ENCODE data around the gene SCARB1.

Gene SCARB1

DNA sequence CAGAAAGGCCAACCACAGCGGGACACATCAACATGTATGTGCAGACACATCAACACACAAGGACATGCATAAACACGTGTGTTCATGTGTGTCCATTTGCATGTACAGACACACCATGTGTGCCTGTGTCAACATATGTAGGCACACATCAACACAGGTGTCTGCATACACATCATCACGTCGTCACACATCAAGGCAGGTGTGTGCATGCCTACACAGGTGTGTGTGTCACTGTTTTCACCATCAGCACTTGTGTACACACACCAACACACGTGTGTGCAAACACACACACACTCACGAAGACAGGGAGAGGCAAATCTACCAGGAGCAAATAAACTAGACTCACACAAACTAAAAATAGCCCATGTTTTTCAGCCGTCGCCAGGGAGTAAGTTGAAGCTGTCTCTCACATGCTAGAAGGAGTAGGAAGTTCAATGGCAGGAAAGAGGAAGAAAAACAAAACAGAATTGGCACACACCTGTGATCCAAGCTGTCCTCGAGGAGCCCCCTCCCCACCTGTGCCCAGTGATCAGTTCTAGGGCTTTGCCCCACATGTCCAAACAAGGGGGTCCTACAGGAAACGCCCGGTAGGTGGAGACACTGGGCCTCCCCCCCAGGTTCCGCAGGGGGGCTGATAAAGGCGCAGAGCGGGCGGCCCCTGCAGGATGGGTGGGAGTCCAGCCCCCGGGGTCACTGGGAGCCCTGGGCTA lies 7.4 kb downstream of the SCARB1 start:
- Histone ChIP-seq H3K27me3 (replicated peaks; ENCODE audit: control insufficient read depth, insufficient read depth, low read length) (no peaks in the 10 kb centered on the region), H3K4me3 (replicated peaks; ENCODE audit: low read depth, low read length) (no peak overlapping the region), H3K36me3 (ENCODE audit: control insufficient read depth, insufficient read depth, low read length) (peaks cover 28% of the 10 kb centered on the region)
- no peak for DNase-seq (ENCODE audit: extremely low read depth, insufficient read length)
- TF ChIP-seq, protein P1, sequence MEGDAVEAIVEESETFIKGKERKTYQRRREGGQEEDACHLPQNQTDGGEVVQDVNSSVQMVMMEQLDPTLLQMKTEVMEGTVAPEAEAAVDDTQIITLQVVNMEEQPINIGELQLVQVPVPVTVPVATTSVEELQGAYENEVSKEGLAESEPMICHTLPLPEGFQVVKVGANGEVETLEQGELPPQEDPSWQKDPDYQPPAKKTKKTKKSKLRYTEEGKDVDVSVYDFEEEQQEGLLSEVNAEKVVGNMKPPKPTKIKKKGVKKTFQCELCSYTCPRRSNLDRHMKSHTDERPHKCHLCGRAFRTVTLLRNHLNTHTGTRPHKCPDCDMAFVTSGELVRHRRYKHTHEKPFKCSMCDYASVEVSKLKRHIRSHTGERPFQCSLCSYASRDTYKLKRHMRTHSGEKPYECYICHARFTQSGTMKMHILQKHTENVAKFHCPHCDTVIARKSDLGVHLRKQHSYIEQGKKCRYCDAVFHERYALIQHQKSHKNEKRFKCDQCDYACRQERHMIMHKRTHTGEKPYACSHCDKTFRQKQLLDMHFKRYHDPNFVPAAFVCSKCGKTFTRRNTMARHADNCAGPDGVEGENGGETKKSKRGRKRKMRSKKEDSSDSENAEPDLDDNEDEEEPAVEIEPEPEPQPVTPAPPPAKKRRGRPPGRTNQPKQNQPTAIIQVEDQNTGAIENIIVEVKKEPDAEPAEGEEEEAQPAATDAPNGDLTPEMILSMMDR (IDR thresholded peaks at IDR 0.05; ENCODE audit: insufficient read depth, low read length, poor library complexity, severe bottlenecking): peak; percentile 35

DNA sequence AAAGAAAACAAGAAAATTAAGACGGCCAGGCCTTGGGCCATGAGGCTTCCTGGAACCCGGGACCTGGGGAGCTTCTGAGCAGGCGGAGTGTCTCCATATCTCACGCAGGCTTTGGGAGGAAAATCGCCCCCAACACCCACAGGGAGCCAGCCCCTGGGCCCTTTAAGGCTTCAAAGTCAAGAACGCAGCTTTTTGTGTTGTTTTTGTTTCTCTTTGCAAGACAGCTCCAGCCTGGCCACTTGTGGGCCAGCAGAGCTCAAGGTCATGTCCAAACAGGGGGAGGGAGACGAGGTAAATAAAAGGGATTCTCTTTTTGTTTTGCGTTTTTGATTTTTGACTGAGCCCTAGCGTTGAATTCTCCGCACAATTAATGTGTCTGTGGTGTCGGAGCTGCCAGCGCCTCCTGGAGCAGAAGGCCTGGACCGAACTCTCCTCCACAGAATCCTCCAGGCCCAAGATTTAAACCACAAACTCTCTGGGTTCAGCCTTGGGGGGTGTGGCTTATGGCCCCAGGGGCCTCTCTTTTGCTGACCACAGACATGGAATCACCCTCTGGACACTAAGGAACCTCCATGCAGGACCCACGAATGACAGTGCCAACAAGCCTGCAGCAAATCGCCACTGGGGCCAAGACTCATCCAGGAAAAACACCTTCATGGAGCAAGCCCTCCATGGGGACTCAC lies 8.2 kb downstream of the SCARB1 start:
- TF ChIP-seq, protein P1 (IDR thresholded peaks at IDR 0.05; ENCODE audit: insufficient read depth, low read length, poor library complexity, severe bottlenecking): no peak
- H3K27me3 ChIP-seq (replicated peaks; ENCODE audit: control insufficient read depth, insufficient read depth, low read length): no peaks in the 10 kb centered on the region
- peaks cover 28% of the 10 kb centered on the region for H3K36me3 ChIP-seq (ENCODE audit: control insufficient read depth, insufficient read depth, low read length)
- H3K4me3 ChIP-seq (replicated peaks; ENCODE audit: low read depth, low read length): no peak overlapping the region
- DNase-seq (ENCODE audit: extremely low read depth, insufficient read length): no peak

DNA sequence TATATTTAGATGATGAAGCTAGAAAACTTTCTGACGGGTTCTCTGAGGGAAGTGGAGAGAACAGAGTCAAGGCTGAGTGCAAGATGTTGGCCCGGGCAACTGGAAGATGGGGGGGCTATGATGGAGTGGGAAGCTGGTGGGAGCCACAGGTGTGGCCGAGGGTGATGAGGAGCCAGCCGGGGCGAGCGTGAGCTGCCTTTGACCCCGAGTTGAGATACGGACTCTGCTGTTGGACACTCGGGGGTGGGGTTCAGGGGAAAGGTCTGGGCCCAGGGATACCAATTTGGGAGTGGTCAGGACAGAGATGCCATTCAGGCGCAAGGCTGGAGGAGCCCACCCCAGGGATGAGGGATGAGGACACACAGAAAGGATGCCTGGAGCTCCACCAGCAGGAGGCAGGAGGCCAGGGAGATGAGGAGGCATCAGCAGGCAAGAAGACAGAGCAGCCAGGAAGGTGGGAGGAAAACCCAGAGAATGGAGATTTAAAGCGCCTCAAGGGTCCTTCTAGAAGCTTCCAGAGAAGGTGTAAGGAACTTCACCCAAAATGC lies 9.0 kb downstream of the SCARB1 start:
- H3K36me3 ChIP-seq (ENCODE audit: control insufficient read depth, insufficient read depth, low read length): peaks cover 23% of the 10 kb centered on the region

DNA sequence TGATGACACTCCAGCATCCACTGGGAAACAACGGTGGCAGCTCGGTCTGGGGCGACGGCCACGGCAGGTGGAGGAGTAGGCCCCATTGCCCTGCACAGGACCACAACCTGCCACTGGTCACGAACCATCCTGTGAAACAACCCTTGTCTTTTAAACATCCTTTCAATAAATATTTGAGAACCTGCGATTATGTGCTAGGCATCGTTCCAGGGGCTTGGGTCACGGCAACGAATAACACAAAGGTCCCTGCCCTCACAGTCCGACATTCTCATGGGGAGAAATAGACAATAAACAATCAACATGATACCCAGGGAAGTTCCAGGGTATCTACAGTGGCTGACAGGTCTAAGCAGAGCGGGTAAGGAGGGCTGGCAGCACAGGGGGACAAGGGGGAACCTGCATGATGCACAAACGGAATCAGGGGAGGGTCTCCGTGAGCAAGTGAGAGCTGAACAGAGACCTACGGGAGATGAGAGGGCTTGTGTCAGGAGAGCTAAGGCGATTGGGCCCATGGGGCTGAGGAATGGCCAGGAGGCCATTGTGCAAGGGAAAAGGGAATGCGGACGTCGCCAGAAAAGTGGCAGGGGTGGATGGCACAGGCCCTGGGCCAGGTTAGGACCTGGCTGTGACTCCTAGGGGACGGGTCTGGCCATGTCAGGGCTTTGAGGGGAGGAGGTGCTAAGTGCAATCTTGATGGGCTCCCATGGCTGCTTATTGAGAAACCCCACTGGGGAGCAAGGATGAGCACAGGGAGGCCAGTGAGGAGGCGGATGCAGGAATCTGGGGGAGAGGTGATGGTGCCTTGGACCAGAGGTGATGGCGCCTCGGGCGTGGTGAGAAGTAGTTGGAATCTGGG lies 9.7 kb downstream of the SCARB1 start:
- Histone ChIP-seq H3K36me3 (ENCODE audit: control insufficient read depth, insufficient read depth, low read length) (peaks cover 23% of the 10 kb centered on the region), H3K4me3 (replicated peaks; ENCODE audit: low read depth, low read length) (no peak overlapping the region), H3K27me3 (replicated peaks; ENCODE audit: control insufficient read depth, insufficient read depth, low read length) (no peaks in the 10 kb centered on the region)
- TF ChIP-seq, protein P1 (IDR thresholded peaks at IDR 0.05; ENCODE audit: insufficient read depth, low read length, poor library complexity, severe bottlenecking): no peak
- no peak for DNase-seq (ENCODE audit: extremely low read depth, insufficient read length)

More for the DNA sequence above, 9.0 kb downstream of the SCARB1 start:
- no peak overlapping the region for H3K4me3 ChIP-seq (replicated peaks; ENCODE audit: low read depth, low read length)
- TF ChIP-seq, protein P1 (IDR thresholded peaks at IDR 0.05; ENCODE audit: insufficient read depth, low read length, poor library complexity, severe bottlenecking): no peak
- no peak for DNase-seq (ENCODE audit: extremely low read depth, insufficient read length)
- no peaks in the 10 kb centered on the region for H3K27me3 ChIP-seq (replicated peaks; ENCODE audit: control insufficient read depth, insufficient read depth, low read length)

DNA sequence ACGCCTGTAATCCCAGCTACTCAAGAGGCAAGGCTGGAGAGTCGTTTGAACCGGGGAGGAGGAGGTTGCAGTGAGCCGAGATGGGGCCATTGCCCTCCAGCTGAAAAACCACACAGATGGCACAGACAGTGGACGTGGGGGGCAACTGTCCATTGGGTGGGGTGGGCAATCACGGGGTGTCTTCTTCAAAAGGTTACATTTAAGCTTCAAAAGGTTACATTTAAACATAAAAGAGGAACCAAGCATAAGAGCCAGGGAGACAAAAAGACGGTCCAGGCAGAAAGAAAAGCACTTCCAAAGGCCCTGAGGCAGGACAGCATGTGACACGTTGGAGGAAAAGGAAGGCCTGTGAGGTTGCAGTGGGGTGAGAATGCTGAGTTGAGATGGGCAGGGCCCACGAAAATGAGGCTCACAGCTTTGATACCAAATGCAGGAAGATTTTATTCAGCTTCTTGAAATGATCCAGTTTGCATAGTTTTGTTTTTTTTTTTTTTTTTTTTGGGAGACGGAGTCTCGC lies 10.7 kb downstream of the SCARB1 start:
- Histone ChIP-seq H3K27me3 (replicated peaks; ENCODE audit: control insufficient read depth, insufficient read depth, low read length) (no peaks in the 10 kb centered on the region), H3K36me3 (ENCODE audit: control insufficient read depth, insufficient read depth, low read length) (peaks cover 23% of the 10 kb centered on the region), H3K4me3 (replicated peaks; ENCODE audit: low read depth, low read length) (no peak overlapping the region)
- DNase-seq (ENCODE audit: extremely low read depth, insufficient read length): no peak
- TF ChIP-seq, protein P1 (IDR thresholded peaks at IDR 0.05; ENCODE audit: insufficient read depth, low read length, poor library complexity, severe bottlenecking): no peak

All from GM06990 (cell line).